Caki2 (cell line): ENCODE measurements around the gene CFAP299. TPM values are rescaled to one million over a fixed set of nuclear protein-coding genes. Genes with fewer than 3 reads are reported as not detected.
A peak's percentile ranks its signal among the peaks of the same experiment; 100 is the strongest.

ENCODE experiments used
- DNase-seq: peaks from one replicate; pipeline ENCODE4 v3.0.0-alpha.2; 2015; ENCODE audit warnings: low read depth
- in situ Hi-C: cut with HindIII; loops from 2 replicates; pipeline ENCODE4 v1.10.0; 2016; ENCODE audit warnings: low sequenced_read_pairs, low pct_unique_long_range_greater_than_20kb, mixed read lengths
- total RNA-seq: library from RNA; depleted of rRNA; stranded (reverse); fragments of >200 nt; shearing (Covaris generic); gene quantifications from 2 replicates; pipeline ENCODE4 v1.2.3, GENCODE V29; 2014; ENCODE audit warnings: low replicate concordance; rRNA removed

The CFAP299 gene
- total RNA-seq, 1 experiment from 2014 or later, result not detected

DNA sequence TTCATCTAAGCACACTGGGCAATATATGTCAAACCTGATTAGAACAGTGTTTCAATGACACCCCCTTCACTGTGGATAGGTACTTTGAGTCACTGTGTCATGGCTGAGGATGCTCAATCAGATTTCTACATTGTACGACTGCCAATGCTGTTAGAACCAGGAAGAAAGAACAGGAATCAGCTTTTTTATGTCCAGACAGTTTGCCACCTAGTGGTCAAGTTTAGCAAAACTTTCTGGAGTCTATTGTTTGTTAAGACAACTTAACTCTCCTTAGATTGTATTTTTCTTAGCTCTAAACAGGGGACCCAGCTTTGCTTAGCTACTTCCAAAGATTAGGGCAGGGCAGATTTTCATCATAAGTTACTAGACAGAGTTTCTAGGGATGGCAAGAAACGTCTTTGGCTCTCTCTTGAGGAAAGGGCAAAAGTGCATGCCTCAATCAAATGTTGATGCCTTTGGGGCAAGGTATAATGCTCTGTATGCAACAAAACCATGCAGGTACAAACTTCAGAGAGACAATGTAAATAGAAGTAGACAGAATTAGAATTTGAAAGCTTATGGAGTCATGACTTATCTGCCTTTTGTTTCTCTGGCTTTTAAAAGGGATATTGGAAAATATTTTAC lies 654.5 kb downstream of the CFAP299 start:
- DNase-seq, result peak; percentile 44
- in situ Hi-C loops, result no loop called here

DNA sequence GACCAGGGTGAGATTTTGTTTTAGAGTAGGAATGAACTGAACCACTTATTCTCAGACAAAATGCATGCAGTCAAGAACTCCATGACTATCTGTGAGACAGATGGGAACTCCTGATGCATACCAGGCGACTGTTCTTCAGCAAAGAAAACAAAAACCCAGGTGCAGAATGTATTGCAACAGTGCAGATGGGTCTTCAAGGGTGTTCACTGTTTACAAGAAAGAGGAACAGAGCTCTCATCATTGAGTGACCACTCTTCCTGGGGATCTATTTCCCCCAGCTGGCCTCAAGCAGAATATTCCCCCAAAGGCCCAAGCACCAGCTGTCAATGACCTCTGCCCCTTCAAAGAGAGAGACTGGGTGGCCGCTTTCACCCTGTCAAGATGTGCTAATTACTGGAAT lies 655.3 kb downstream of the CFAP299 start:
- in situ Hi-C loops, result no loop called here
- DNase-seq, result no peak

- in situ Hi-C loops, result no loop called here
- DNase-seq, result no peak
Observed at GRCh38 chr4:80999943-81000342, 664.4 kb downstream of the CFAP299 start.

GRCh38 chr4:81003597-81004111 lies 668.1 kb downstream of the CFAP299 start:
- in situ Hi-C loops, result no loop called here
- DNase-seq, result no peak

DNA sequence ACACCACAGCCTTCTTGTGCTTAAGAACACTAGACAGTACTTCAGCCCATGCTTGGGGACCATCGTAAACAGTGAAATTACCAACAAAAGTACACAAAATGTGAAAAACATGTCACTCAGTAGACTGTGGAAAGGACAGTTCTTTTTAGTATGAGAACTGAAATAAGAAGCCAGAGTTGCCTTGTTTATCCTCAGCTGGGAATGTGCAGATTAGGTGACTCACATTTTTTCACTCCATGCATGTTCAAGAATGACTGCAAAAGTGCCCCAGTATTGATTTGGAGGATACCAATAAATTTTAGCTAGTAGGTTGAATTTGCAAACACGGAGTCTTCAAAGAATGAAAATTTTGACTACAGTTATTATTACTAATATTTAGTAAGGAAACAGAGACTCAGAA lies 671.9 kb downstream of the CFAP299 start:
- DNase-seq, result no peak
- in situ Hi-C loops, result no loop called here

Other genes with a start within 250 kb of the CFAP299 start
- gene PRDM8, start 138.2 kb upstream of the CFAP299 start, total RNA-seq, result 1.2 and 2.3 TPM in 2 replicates
- not detected in 2 replicates for gene FGF5, start 69.1 kb upstream of the CFAP299 start, total RNA-seq